ENCODE data around the gene SCN3B. TPM values are rescaled to one million over a fixed set of nuclear protein-coding genes. Genes with fewer than 3 reads are reported as not detected.

The SCN3B gene
- total and polyA plus RNA-seq, 4 donors: 0.05 to 0.17 (median 0.05) TPM; not detected in 1

DNA sequence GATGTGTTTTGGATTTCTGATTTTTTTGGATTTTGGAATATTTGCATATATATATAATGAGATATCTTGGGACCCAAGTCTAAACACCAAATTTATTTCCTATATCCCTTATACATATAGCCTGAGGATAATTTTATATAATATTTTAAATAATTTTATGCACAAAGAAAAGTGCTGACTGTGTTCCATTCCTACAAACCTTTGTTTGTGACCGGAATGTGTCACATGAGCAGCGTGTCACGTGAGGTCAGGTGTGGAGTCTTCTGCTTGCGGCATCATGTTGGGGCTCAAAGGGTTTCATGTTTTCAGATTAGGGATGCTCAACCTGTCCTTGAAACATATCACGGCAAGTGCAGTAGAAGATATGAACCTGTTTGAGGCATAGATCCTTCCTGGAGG, 65.6 kb downstream of the SCN3B start:
- H3K27ac ChIP-seq (ENCODE audit: low read depth in 1 of 2, low read length in 2 of 2): no peak overlapping the region

GRCh38 chr11:123588117-123588863, 66.1 kb downstream of the SCN3B start:
- no peaks in the 10 kb centered on the region for H3K36me3 ChIP-seq (ENCODE audit: control insufficient read depth in 4 of 4, insufficient read depth in 3 of 4, low read depth in 1 of 4, low read length in 3 of 4)
- peak; percentile 44 for DNase-seq (ENCODE audit: low spot score)

More for the DNA sequence above, 65.6 kb downstream of the SCN3B start:
- Histone ChIP-seq H3K4me1 (ENCODE audit: control insufficient read depth in 4 of 4, insufficient read depth in 4 of 4, low read length in 3 of 4) (peaks cover 0 to 4% (median 2%) of the 10 kb centered on the region in 4 donors), H3K27me3 (ENCODE audit: control insufficient read depth in 4 of 4, insufficient read depth in 4 of 4, low read length in 3 of 4) (no peaks in the 10 kb centered on the region), H3K9me3 (ENCODE audit: control insufficient read depth in 4 of 4, low read length in 3 of 4) (no peaks in the 10 kb centered on the region), H3K4me3 (ENCODE audit: low read depth in 1 of 3, low read length in 3 of 3) (no peak overlapping the region), H3K36me3 (ENCODE audit: control insufficient read depth in 4 of 4, insufficient read depth in 3 of 4, low read depth in 1 of 4, low read length in 3 of 4) (no peaks in the 10 kb centered on the region), H3K9ac (ENCODE audit: low read depth in 1 of 2, low read length in 2 of 2) (no peak overlapping the region)
- DNase-seq (ENCODE audit: low spot score): no peak
- no peak for TF ChIP-seq GABPA (IDR thresholded peaks at IDR 0.05 in 1 of 2, conservative IDR thresholded peaks at IDR 0.05 in 1 of 2)
- no peak for TF ChIP-seq EGR1 (IDR thresholded peaks at IDR 0.05; ENCODE audit: low read depth in 2 of 2)
- TF ChIP-seq HNF4A (conservative IDR thresholded peaks at IDR 0.05): no peak
- TF ChIP-seq FOXA2 (IDR thresholded peaks at IDR 0.05): no peak
- TF ChIP-seq, protein P1, sequence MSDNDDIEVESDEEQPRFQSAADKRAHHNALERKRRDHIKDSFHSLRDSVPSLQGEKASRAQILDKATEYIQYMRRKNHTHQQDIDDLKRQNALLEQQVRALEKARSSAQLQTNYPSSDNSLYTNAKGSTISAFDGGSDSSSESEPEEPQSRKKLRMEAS (IDR thresholded peaks at IDR 0.05): no peak
- TF ChIP-seq, protein P2, sequence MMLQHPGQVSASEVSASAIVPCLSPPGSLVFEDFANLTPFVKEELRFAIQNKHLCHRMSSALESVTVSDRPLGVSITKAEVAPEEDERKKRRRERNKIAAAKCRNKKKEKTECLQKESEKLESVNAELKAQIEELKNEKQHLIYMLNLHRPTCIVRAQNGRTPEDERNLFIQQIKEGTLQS (IDR thresholded peaks at IDR 0.05): no peak
- TF ChIP-seq YY1 (IDR thresholded peaks at IDR 0.05): no peak
- WGBS: 92% methylated on average over 5 of the region's 5 CpGs

DNA sequence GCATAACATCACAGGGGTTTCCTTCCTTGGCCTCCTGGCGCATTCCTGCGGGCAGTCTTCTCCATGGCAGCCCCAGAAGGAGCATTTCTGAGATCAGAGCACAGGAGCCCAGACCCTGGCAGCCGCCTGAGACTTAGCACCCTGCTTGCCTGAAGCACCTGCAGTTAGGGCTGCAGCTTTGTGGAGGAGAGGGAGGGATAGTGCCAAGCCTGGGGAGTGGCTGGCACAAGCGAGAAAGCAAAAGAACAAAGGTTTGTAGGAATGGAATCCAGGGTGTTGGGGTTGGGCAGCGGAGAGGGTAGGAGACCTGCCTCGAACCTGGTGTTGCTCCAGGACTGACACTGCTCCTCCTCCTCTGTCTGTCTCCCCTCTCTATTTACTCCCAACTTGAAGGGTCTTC, 66.9 kb downstream of the SCN3B start:
- H3K27me3 ChIP-seq (ENCODE audit: control insufficient read depth in 4 of 4, insufficient read depth in 4 of 4, low read length in 3 of 4): no peaks in the 10 kb centered on the region
- no peaks in the 10 kb centered on the region for H3K9me3 ChIP-seq (ENCODE audit: control insufficient read depth in 4 of 4, low read length in 3 of 4)
- no peak for DNase-seq (ENCODE audit: low spot score)
- no peak overlapping the region for H3K27ac ChIP-seq (ENCODE audit: low read depth in 1 of 2, low read length in 2 of 2)
- no peaks in the 10 kb centered on the region for H3K36me3 ChIP-seq (ENCODE audit: control insufficient read depth in 4 of 4, insufficient read depth in 3 of 4, low read depth in 1 of 4, low read length in 3 of 4)
- H3K4me1 ChIP-seq (ENCODE audit: control insufficient read depth in 4 of 4, insufficient read depth in 4 of 4, low read length in 3 of 4): peaks cover 0 to 4% (median 2%) of the 10 kb centered on the region in 4 donors
- no peak overlapping the region for H3K9ac ChIP-seq (ENCODE audit: low read depth in 1 of 2, low read length in 2 of 2)
- H3K4me3 ChIP-seq (ENCODE audit: low read depth in 1 of 3, low read length in 3 of 3): no peak overlapping the region
- 89% methylated on average over 6 of the region's 6 CpGs for WGBS
- TF ChIP-seq HNF4A (conservative IDR thresholded peaks at IDR 0.05) (no peak), FOXA1 (IDR thresholded peaks at IDR 0.05) (no peak), HNF4G (IDR thresholded peaks at IDR 0.05) (no peak), EGR1 (IDR thresholded peaks at IDR 0.05; ENCODE audit: low read depth in 2 of 2) (no peak)

More at GRCh38 chr11:123588117-123588863, 66.1 kb downstream of the SCN3B start:
- 45% methylated on average over 14 of the region's 14 CpGs for WGBS
- no peaks in the 10 kb centered on the region for H3K9me3 ChIP-seq (ENCODE audit: control insufficient read depth in 4 of 4, low read length in 3 of 4)
- H3K9ac ChIP-seq (ENCODE audit: low read depth in 1 of 2, low read length in 2 of 2): no peak overlapping the region
- H3K4me1 ChIP-seq (ENCODE audit: control insufficient read depth in 4 of 4, insufficient read depth in 4 of 4, low read length in 3 of 4): peaks cover 0 to 4% (median 2%) of the 10 kb centered on the region in 4 donors
- H3K27ac ChIP-seq (ENCODE audit: low read depth in 1 of 2, low read length in 2 of 2): no peak overlapping the region
- no peak overlapping the region for H3K4me3 ChIP-seq (ENCODE audit: low read depth in 1 of 3, low read length in 3 of 3)
- TF ChIP-seq HNF4A (conservative IDR thresholded peaks at IDR 0.05) (no peak), HNF4G (IDR thresholded peaks at IDR 0.05) (no peak), SP1 (IDR thresholded peaks at IDR 0.05) (no peak)
- H3K27me3 ChIP-seq (ENCODE audit: control insufficient read depth in 4 of 4, insufficient read depth in 4 of 4, low read length in 3 of 4): no peaks in the 10 kb centered on the region

- no peak overlapping the region for H3K4me3 ChIP-seq (ENCODE audit: low read depth in 1 of 3, low read length in 3 of 3)
- H3K4me1 ChIP-seq (ENCODE audit: control insufficient read depth in 4 of 4, insufficient read depth in 4 of 4, low read length in 3 of 4): peaks cover 0 to 4% (median 2%) of the 10 kb centered on the region in 4 donors
- no peaks in the 10 kb centered on the region for H3K27me3 ChIP-seq (ENCODE audit: control insufficient read depth in 4 of 4, insufficient read depth in 4 of 4, low read length in 3 of 4)
- TF ChIP-seq JUND (IDR thresholded peaks at IDR 0.05) (no peak), RXRA (IDR thresholded peaks at IDR 0.05) (no peak), YY1 (IDR thresholded peaks at IDR 0.05) (no peak), GABPA (IDR thresholded peaks at IDR 0.05 in 1 of 2, conservative IDR thresholded peaks at IDR 0.05 in 1 of 2) (no peak)
- TF ChIP-seq, protein P3, sequence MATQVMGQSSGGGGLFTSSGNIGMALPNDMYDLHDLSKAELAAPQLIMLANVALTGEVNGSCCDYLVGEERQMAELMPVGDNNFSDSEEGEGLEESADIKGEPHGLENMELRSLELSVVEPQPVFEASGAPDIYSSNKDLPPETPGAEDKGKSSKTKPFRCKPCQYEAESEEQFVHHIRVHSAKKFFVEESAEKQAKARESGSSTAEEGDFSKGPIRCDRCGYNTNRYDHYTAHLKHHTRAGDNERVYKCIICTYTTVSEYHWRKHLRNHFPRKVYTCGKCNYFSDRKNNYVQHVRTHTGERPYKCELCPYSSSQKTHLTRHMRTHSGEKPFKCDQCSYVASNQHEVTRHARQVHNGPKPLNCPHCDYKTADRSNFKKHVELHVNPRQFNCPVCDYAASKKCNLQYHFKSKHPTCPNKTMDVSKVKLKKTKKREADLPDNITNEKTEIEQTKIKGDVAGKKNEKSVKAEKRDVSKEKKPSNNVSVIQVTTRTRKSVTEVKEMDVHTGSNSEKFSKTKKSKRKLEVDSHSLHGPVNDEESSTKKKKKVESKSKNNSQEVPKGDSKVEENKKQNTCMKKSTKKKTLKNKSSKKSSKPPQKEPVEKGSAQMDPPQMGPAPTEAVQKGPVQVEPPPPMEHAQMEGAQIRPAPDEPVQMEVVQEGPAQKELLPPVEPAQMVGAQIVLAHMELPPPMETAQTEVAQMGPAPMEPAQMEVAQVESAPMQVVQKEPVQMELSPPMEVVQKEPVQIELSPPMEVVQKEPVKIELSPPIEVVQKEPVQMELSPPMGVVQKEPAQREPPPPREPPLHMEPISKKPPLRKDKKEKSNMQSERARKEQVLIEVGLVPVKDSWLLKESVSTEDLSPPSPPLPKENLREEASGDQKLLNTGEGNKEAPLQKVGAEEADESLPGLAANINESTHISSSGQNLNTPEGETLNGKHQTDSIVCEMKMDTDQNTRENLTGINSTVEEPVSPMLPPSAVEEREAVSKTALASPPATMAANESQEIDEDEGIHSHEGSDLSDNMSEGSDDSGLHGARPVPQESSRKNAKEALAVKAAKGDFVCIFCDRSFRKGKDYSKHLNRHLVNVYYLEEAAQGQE (IDR thresholded peaks at IDR 0.05): no peak
- no peaks in the 10 kb centered on the region for H3K36me3 ChIP-seq (ENCODE audit: control insufficient read depth in 4 of 4, insufficient read depth in 3 of 4, low read depth in 1 of 4, low read length in 3 of 4)
- 97% methylated on average over 2 of the region's 2 CpGs for WGBS
- H3K9ac ChIP-seq (ENCODE audit: low read depth in 1 of 2, low read length in 2 of 2): no peak overlapping the region
- no peak overlapping the region for H3K27ac ChIP-seq (ENCODE audit: low read depth in 1 of 2, low read length in 2 of 2)
- no peak for DNase-seq (ENCODE audit: low spot score)
- H3K9me3 ChIP-seq (ENCODE audit: control insufficient read depth in 4 of 4, low read length in 3 of 4): no peaks in the 10 kb centered on the region
Measured at GRCh38 chr11:123587044-123587443, 67.4 kb downstream of the SCN3B start.

All from liver (tissue), 9 donors.